Measurements from ENCODE around the gene HBM.
A peak's percentile ranks its signal among the peaks of the same experiment; 100 is the strongest.

Gene HBM

GRCh38 chr16:181565-182021 is 15.8 kb downstream of the HBM start:
- H3K4me3 ChIP-seq (ENCODE audit: low read length), result peak overlapping the region; percentile 39; the same call in 1 of the 2 replicates
- H4K20me1 ChIP-seq (ENCODE audit: control insufficient read depth, insufficient read depth, low read depth, low read length), result no peaks in the 10 kb centered on the region
- no peaks in the 10 kb centered on the region for H3K9me2 ChIP-seq (replicated peaks; ENCODE audit: control insufficient read depth, low read length)
- peaks cover 14% of the 10 kb centered on the region for H3F3A ChIP-seq (ENCODE audit: control insufficient read depth, insufficient read depth)
- H3K27me3 ChIP-seq (ENCODE audit: control insufficient read depth, low read length), result peaks cover 13% of the 10 kb centered on the region
- peaks cover 10% of the 10 kb centered on the region for H3K4me1 ChIP-seq (ENCODE audit: control insufficient read depth, low read length)
- H3K4me2 ChIP-seq (ENCODE audit: low read length), result peak overlapping the region; percentile 60
- no peaks in the 10 kb centered on the region for H3K36me3 ChIP-seq (ENCODE audit: control insufficient read depth, low read length)
- TF ChIP-seq CTCF (IDR thresholded peaks at IDR 0.05; ENCODE audit: low read depth, low read length, poor library complexity, severe bottlenecking) (peak; percentile 96), EZH2phosphoT487 (IDR thresholded peaks at IDR 0.05; ENCODE audit: borderline replicate concordance, low read length) (no peak)
- H3K9me3 ChIP-seq (ENCODE audit: control insufficient read depth, insufficient read depth, low read length), result no peaks in the 10 kb centered on the region
- H3K79me2 ChIP-seq (ENCODE audit: control insufficient read depth, low read length), result no peaks in the 10 kb centered on the region
- no peak overlapping the region for H3K27ac ChIP-seq (ENCODE audit: low read depth, low read length)

- peaks cover 8% of the 10 kb centered on the region for H3K36me3 ChIP-seq (ENCODE audit: control insufficient read depth, low read length)
- H3K4me3 ChIP-seq (ENCODE audit: low read length), result no peak overlapping the region
- H3F3A ChIP-seq (ENCODE audit: control insufficient read depth, insufficient read depth), result peaks cover 14% of the 10 kb centered on the region
- H4K20me1 ChIP-seq (ENCODE audit: control insufficient read depth, insufficient read depth, low read depth, low read length), result no peaks in the 10 kb centered on the region
- no peaks in the 10 kb centered on the region for H3K9me3 ChIP-seq (ENCODE audit: control insufficient read depth, insufficient read depth, low read length)
- peaks cover 5% of the 10 kb centered on the region; the same call in 1 of the 2 replicates for H3K27me3 ChIP-seq (ENCODE audit: control insufficient read depth, low read length)
- H3K79me2 ChIP-seq (ENCODE audit: control insufficient read depth, low read length), result no peaks in the 10 kb centered on the region
- H3K27ac ChIP-seq (ENCODE audit: low read depth, low read length), result no peak overlapping the region
- no peak for TF ChIP-seq CTCF (IDR thresholded peaks at IDR 0.05; ENCODE audit: low read depth, low read length, poor library complexity, severe bottlenecking)
- no peak for TF ChIP-seq EZH2phosphoT487 (IDR thresholded peaks at IDR 0.05; ENCODE audit: borderline replicate concordance, low read length)
- H3K4me1 ChIP-seq (ENCODE audit: control insufficient read depth, low read length), result peaks cover 10% of the 10 kb centered on the region
- no peaks in the 10 kb centered on the region for H3K9me2 ChIP-seq (replicated peaks; ENCODE audit: control insufficient read depth, low read length)
- no peak overlapping the region for H3K4me2 ChIP-seq (ENCODE audit: low read length)
Observed at GRCh38 chr16:183005-183404, 17.2 kb downstream of the HBM start.

GRCh38 chr16:185213-185612 is 19.4 kb downstream of the HBM start:
- no peaks in the 10 kb centered on the region for H3K9me2 ChIP-seq (replicated peaks; ENCODE audit: control insufficient read depth, low read length)
- no peaks in the 10 kb centered on the region for H3K27me3 ChIP-seq (ENCODE audit: control insufficient read depth, low read length)
- peaks cover 27% of the 10 kb centered on the region for H3K36me3 ChIP-seq (ENCODE audit: control insufficient read depth, low read length)
- no peaks in the 10 kb centered on the region for H3K79me2 ChIP-seq (ENCODE audit: control insufficient read depth, low read length)
- H3K4me1 ChIP-seq (ENCODE audit: control insufficient read depth, low read length), result peaks cover 10% of the 10 kb centered on the region
- no peak for TF ChIP-seq CTCF (IDR thresholded peaks at IDR 0.05; ENCODE audit: low read depth, low read length, poor library complexity, severe bottlenecking)
- TF ChIP-seq EZH2phosphoT487 (IDR thresholded peaks at IDR 0.05; ENCODE audit: borderline replicate concordance, low read length), result no peak
- no peaks in the 10 kb centered on the region for H3K9me3 ChIP-seq (ENCODE audit: control insufficient read depth, insufficient read depth, low read length)
- peaks cover 11% of the 10 kb centered on the region for H3F3A ChIP-seq (ENCODE audit: control insufficient read depth, insufficient read depth)
- H3K27ac ChIP-seq (ENCODE audit: low read depth, low read length), result no peak overlapping the region
- no peak overlapping the region for H3K4me2 ChIP-seq (ENCODE audit: low read length)
- no peaks in the 10 kb centered on the region for H4K20me1 ChIP-seq (ENCODE audit: control insufficient read depth, insufficient read depth, low read depth, low read length)
- H3K4me3 ChIP-seq (ENCODE audit: low read length), result no peak overlapping the region
